ENCODE results near the gene DOK7.

- TF ChIP-seq POLR2A (IDR thresholded peaks at IDR 0.05) (no peak), CTCF (IDR thresholded peaks at IDR 0.05) (no peak)
Observed at GRCh38 chr4:3420606-3420955, 42.5 kb upstream of the DOK7 start.
